GM12878 (cell line): Measurements from ENCODE around the gene CES3. TPM values are rescaled to one million over a fixed set of nuclear protein-coding genes. Genes with fewer than 3 reads are reported as not detected.

Experiments used
- ATAC-seq: fragments of 200-7000 bp; cut with Tn5 transposase; 3 replicates; pipeline ENCODE4 v1.9.1; 2020; ENCODE audit warnings: mild to moderate bottlenecking, moderate library complexity
- BruUV-seq: library from RNA; stranded (reverse); fragments of 400-500 nt; replicated peaks from 2 replicates; lab custom pipeline; 2021; lab: Mats Ljungman, UMichigan
- CTCF ChIA-PET: fragments of 300-600 bp; sonication (Branson Sonifier 250); formaldehyde crosslinking; extraction: SDS; loops from one replicate; lab custom pipeline; 2021; ENCODE audit warnings: inconsistent platforms; lab: Yijun Ruan, JAX
- POLR2A ChIA-PET: fragments of 350-600 bp; formaldehyde crosslinking; extraction: SDS; loops from one replicate; lab custom pipeline; 2021; ENCODE audit warnings: inconsistent platforms; lab: Charles Lee
- RAD21 ChIA-PET: fragments of 300-600 bp; sonication (Branson Sonifier 250); formaldehyde crosslinking; loops from one replicate; lab custom pipeline; 2023; ENCODE audit warnings: antibody characterized with exemption; ENCODE audit not compliant: unreplicated experiment; lab: Charles Lee
- SMC1A ChIA-PET: fragments of 300-600 bp; sonication (Branson Sonifier 250); formaldehyde crosslinking; loops from one replicate; lab custom pipeline; 2023; ENCODE audit not compliant: unreplicated experiment, uncharacterized antibody; lab: Charles Lee
- DNase-seq: peaks from one replicate; pipeline ENCODE4 v3.0.0-alpha.2; 2011; ENCODE audit warnings: low read depth, low spot score
- FAIRE-seq: peaks from 3 replicates; lab custom pipeline; 2011; peaks lifted over from hg19 to GRCh38; lab: Jason Lieb, UNC
- H2AFZ ChIP-seq: 2 replicates; pipeline ENCODE4 v1.6.0; 2011; ENCODE audit warnings: low read depth, low read length, control low read depth; ENCODE audit not compliant: control insufficient read depth
- H3K27ac ChIP-seq: 2 replicates; pipeline ENCODE4 v1.5.1; 2011; ENCODE audit warnings: control low read depth; ENCODE audit not compliant: control insufficient read depth, insufficient read depth
- H3K27me3 ChIP-seq, 2 experiments: replicated peaks in 1 of 2; 2 replicates each; pipeline versions ENCODE4 v1.6.0 to v1.6.1; 2011; ENCODE audit warnings: low read length in 1 of 2; ENCODE audit not compliant: control insufficient read depth in 2 of 2, insufficient read depth in 2 of 2
- H3K36me3 ChIP-seq, 2 experiments: 2 replicates each; pipeline ENCODE4 v1.5.1; 2011; ENCODE audit warnings: low read length in 1 of 2; ENCODE audit not compliant: control insufficient read depth in 2 of 2, insufficient read depth in 2 of 2
- H3K4me1 ChIP-seq: 2 replicates; pipeline ENCODE4 v1.6.1; 2011; ENCODE audit warnings: mild to moderate bottlenecking, low read length, moderate library complexity, mixed read lengths; ENCODE audit not compliant: control insufficient read depth, insufficient read depth
- H3K4me2 ChIP-seq: 2 replicates; pipeline ENCODE4 v1.6.0; 2011; ENCODE audit warnings: control low read depth; ENCODE audit not compliant: control insufficient read depth, insufficient read depth
- H3K4me3 ChIP-seq: fragments of 200-600 bp; sonication (generic); 2 replicates; pipeline ENCODE4 v1.5.1; 2016
- H3K79me2 ChIP-seq: 2 replicates; pipeline ENCODE4 v1.6.0; 2011; ENCODE audit warnings: low read length; ENCODE audit not compliant: control insufficient read depth, insufficient read depth
- H3K9ac ChIP-seq: 2 replicates; pipeline ENCODE4 v1.8.0; 2011; ENCODE audit warnings: low read length, control low read depth, mixed read lengths; ENCODE audit not compliant: control insufficient read depth, insufficient read depth
- H3K9me3 ChIP-seq: replicated peaks from 3 replicates; pipeline ENCODE4 v1.5.1; 2011; ENCODE audit warnings: mild to moderate bottlenecking, low read length; ENCODE audit not compliant: control insufficient read depth, insufficient read depth
- H4K20me1 ChIP-seq: 2 replicates; pipeline ENCODE4 v1.6.0; 2011; ENCODE audit not compliant: control insufficient read depth, insufficient read depth
- BRCA1 ChIP-seq: IDR thresholded peaks from 2 replicates; pipeline ENCODE4 v1.6.1; 2011; ENCODE audit warnings: low read depth, low read length, improper control_type of control experiment
- CREM ChIP-seq: IDR thresholded peaks from 2 replicates; pipeline ENCODE4 v1.6.1; 2014; ENCODE audit warnings: antibody characterized with exemption, low read depth
- DPF2 ChIP-seq: fragments of 450-650 bp; IDR thresholded peaks from 2 replicates; pipeline ENCODE4 v1.6.1; 2017; ENCODE audit warnings: mild to moderate bottlenecking
- EGR1 ChIP-seq, 2 experiments: IDR thresholded peaks; 1 replicate in 1 of 2; 2 replicates in 1 of 2; pipeline ENCODE4 v1.6.1; 2011 to 2012; ENCODE audit warnings: low read depth in 2 of 2, low read length in 2 of 2, borderline replicate concordance in 1 of 2, mild to moderate bottlenecking in 1 of 2, moderate library complexity in 1 of 2
- ETV6 ChIP-seq, 2 experiments: fragments of 450-650 bp in 1 of 2; IDR thresholded peaks in 1 of 2; conservative IDR thresholded peaks in 1 of 2; 2 replicates each; pipeline ENCODE4 v1.6.1; 2014; ENCODE audit warnings: antibody characterized with exemption in 1 of 2, borderline replicate concordance in 1 of 2, low read depth in 1 of 2, mild to moderate bottlenecking in 1 of 2, moderate library complexity in 1 of 2
- FOXM1 ChIP-seq: IDR thresholded peaks from 2 replicates; pipeline ENCODE4 v1.6.1; 2012; ENCODE audit warnings: low read depth, mild to moderate bottlenecking, inconsistent platforms, low read length, moderate library complexity
- IRF5 ChIP-seq: fragments of 450-650 bp; IDR thresholded peaks from 2 replicates; pipeline ENCODE4 v1.6.1; 2017; ENCODE audit warnings: borderline replicate concordance
- MXI1 ChIP-seq: fragments of 150-350 bp; IDR thresholded peaks from 2 replicates; pipeline ENCODE4 v1.6.1; 2011; ENCODE audit warnings: low read depth, mild to moderate bottlenecking, inconsistent platforms, low read length, improper control_type of control experiment
- MYC ChIP-seq: IDR thresholded peaks from 2 replicates; pipeline ENCODE4 v1.6.1; 2011; ENCODE audit warnings: mild to moderate bottlenecking, low read length, moderate library complexity, inconsistent platforms; ENCODE audit not compliant: insufficient read depth, insufficient replicate concordance, insufficient read length, severe bottlenecking
- NRF1 ChIP-seq: conservative IDR thresholded peaks from 2 replicates; pipeline ENCODE4 v1.6.1; 2011; ENCODE audit warnings: mild to moderate bottlenecking, low read depth, low read length, improper control_type of control experiment
- RBBP5 ChIP-seq: fragments of 200-600 bp; sonication (generic); conservative IDR thresholded peaks from 2 replicates; pipeline ENCODE4 v1.6.1; 2016
- TCF7 ChIP-seq: IDR thresholded peaks from 2 replicates; pipeline ENCODE4 v1.6.1; 2014; ENCODE audit warnings: antibody characterized with exemption, borderline replicate concordance
- ZBTB11 ChIP-seq: fragments of 450-650 bp; formaldehyde crosslinking; IDR thresholded peaks from 2 replicates; pipeline ENCODE4 v1.5.0; 2022; ENCODE audit warnings: mild to moderate bottlenecking, missing genetic modification characterization
- ZNF217 ChIP-seq: fragments of 450-650 bp; IDR thresholded peaks from 2 replicates; pipeline ENCODE4 v1.6.1; 2017; ENCODE audit warnings: antibody characterized with exemption, mild to moderate bottlenecking
- ZSCAN29 ChIP-seq: fragments of 450-650 bp; IDR thresholded peaks from 2 replicates; pipeline ENCODE4 v1.6.1; 2017; ENCODE audit warnings: mild to moderate bottlenecking, moderate library complexity
- WGBS: methylation state at CpG from one replicate; pipeline ENCODE4 v1.1.6; 2016; ENCODE audit warnings: low lambda C conversion rate; ENCODE audit not compliant: insufficient replicate concordance, insufficient coverage; ENCODE audit errors: missing lambda C conversion rate; 5-methylcytosine and 5-hydroxymethylcytosine counted together
- in situ Hi-C: fragments of 300-500 bp; cut with MboI; formaldehyde crosslinking; loops from 9 replicates; pipeline ENCODE4 v1.14.3; 2018; ENCODE audit warnings: mixed read lengths
- intact Hi-C: fragments of 100-400 bp; cut with micrococcal nuclease; formaldehyde crosslinking; loops from one replicate; pipeline ENCODE4 v1.14.2; 2022; ENCODE audit not compliant: unreplicated experiment
- polyA plus RNA-seq, 11 experiments: library from polyadenylated mRNA; depleted of rRNA in 4 of 11; unstranded in 6 of 11; stranded (reverse) in 5 of 11; fragments of >200 nt; fragmentation: Nextera tagmentation in 4 of 11; fragmentation: Illumina TruSeq in 1 of 11; extraction: Ambion mirVana in 4 of 11; extraction: Trizol in 1 of 11; gene quantifications; 1 replicate in 1 of 11; 2 replicates in 10 of 11; pipeline versions ENCODE4 v1.2.1 to v1.2.3, GENCODE V29; 2011 to 2016; ENCODE audit warnings: inconsistent platforms in 2 of 11, missing spikeins in 2 of 11, low read depth in 1 of 11
- total RNA-seq, 4 experiments: library from RNA; depleted of rRNA in 3 of 4; stranded (reverse); fragments of >200 nt in 3 of 4; fragmentation: Illumina TruSeq in 1 of 4; extraction: Trizol in 1 of 4; gene quantifications; 2 replicates each; pipeline versions ENCODE4 v1.2.1 to v1.2.3, GENCODE V29; 2013 to 2021
- TF ChIP-seq, protein P1 (sequence below): IDR thresholded peaks from 2 replicates; pipeline ENCODE4 v1.6.1; 2011; ENCODE audit warnings: borderline replicate concordance, low read depth, mild to moderate bottlenecking, moderate library complexity, low read length; ENCODE audit not compliant: insufficient read depth, poor library complexity, severe bottlenecking

The CES3 gene
- total and polyA plus RNA-seq, 10 of the 15 experiments (the other 5 are each of a cell fraction or from before 2014, with no cell fraction given) = 0.09 to 3.1 (median 0.76) TPM

GRCh38 chr16:67006930-67007658, 46.0 kb downstream of the CES3 start:
- H3K36me3 ChIP-seq = no peaks in the 10 kb centered on the region
- SMC1A ChIA-PET = no interaction called here
- no TSS peak for BruUV-seq
- no peaks in the 10 kb centered on the region for H3K9me3 ChIP-seq
- H3K9ac ChIP-seq = no peak overlapping the region
- H3K4me3 ChIP-seq = no peak overlapping the region
- H3K27ac ChIP-seq = no peak overlapping the region
- TF ChIP-seq ZNF217 (no peak), RBBP5 (no peak), DPF2 (no peak), NRF1 (no peak), ETV6 (conservative IDR thresholded peaks at IDR 0.05 in 1 of 2, IDR thresholded peaks at IDR 0.05 in 1 of 2; ENCODE audit: borderline replicate concordance in 1 of 2, low read depth in 1 of 2) (no peak), CREM (no peak), ZBTB11 (CRISPR knock-in tag) (no peak), TCF7 (no peak), EGR1 (IDR thresholded peaks at IDR 0.05; ENCODE audit: borderline replicate concordance in 1 of 2, low read depth in 2 of 2, low read length in 2 of 2) (no peak), MXI1 (no peak), FOXM1 (no peak), IRF5 (no peak), BRCA1 (no peak), ZSCAN29 (no peak), MYC (no peak)
- TF ChIP-seq, protein P1, sequence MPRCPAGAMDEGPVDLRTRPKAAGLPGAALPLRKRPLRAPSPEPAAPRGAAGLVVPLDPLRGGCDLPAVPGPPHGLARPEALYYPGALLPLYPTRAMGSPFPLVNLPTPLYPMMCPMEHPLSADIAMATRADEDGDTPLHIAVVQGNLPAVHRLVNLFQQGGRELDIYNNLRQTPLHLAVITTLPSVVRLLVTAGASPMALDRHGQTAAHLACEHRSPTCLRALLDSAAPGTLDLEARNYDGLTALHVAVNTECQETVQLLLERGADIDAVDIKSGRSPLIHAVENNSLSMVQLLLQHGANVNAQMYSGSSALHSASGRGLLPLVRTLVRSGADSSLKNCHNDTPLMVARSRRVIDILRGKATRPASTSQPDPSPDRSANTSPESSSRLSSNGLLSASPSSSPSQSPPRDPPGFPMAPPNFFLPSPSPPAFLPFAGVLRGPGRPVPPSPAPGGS = no peak
- TF ChIP-seq, all 136 proteins: peak for 0
- Histone ChIP-seq H3K4me1 (no peaks in the 10 kb centered on the region), H3K4me2 (no peak overlapping the region), H4K20me1 (no peaks in the 10 kb centered on the region), H3K27me3 (no peaks in the 10 kb centered on the region; a peak in 1 of 4 replicates), H3K79me2 (no peaks in the 10 kb centered on the region), H2AFZ (no peak overlapping the region)
- intact Hi-C loops (no loop called here), in situ Hi-C loops (no loop called here)
- ChIA-PET POLR2A (no interaction called here), RAD21 (interaction anchor here (1.0 kb wide), 1 partner anchor 176 kb away, joined by 3 read pairs; no protein-coding TSS in a partner anchor), CTCF (interaction anchor here (1.2 to 1.8 kb wide), 4 partner anchors 11 to 148 kb away, joined by 3 to 8 read pairs (median 4); partner anchors contain the start of gene B3GNT9)
- DNase-seq (no peak), FAIRE-seq (peak; percentile 59), ATAC-seq (no peak)
- 58% methylated on average over 12 of the region's 12 CpGs for WGBS
